Globus pallidus (tissue), 1 donor: ENCODE measurements around the gene MAML3.

Source experiments
- DNase-seq: peaks from one replicate; pipeline ENCODE4 v3.0.0-alpha.2; 2015; ENCODE audit warnings: low spot score

MAML3 gene

GRCh38 chr4:139756391-139757180, 397.4 kb downstream of the MAML3 start:
- DNase-seq, result no peak

GRCh38 chr4:139754938-139755337, 399.0 kb downstream of the MAML3 start:
- no peak for DNase-seq

GRCh38 chr4:139753686-139754085, 400.3 kb downstream of the MAML3 start:
- no peak for DNase-seq

GRCh38 chr4:139749835-139750498, 404.0 kb downstream of the MAML3 start:
- DNase-seq, result no peak

- DNase-seq, result no peak
Measured at GRCh38 chr4:139749338-139749737, 404.6 kb downstream of the MAML3 start.

GRCh38 chr4:139746431-139747171, 407.4 kb downstream of the MAML3 start:
- DNase-seq, result no peak

- no peak for DNase-seq
Measured at GRCh38 chr4:139745111-139745639, 408.8 kb downstream of the MAML3 start.

- no peak for DNase-seq
Measured at GRCh38 chr4:139744232-139744631, 409.8 kb downstream of the MAML3 start.

GRCh38 chr4:139743027-139743426, 411.0 kb downstream of the MAML3 start:
- DNase-seq, result no peak

GRCh38 chr4:139740531-139741041, 413.4 kb downstream of the MAML3 start:
- peak; percentile 83 for DNase-seq

GRCh38 chr4:139740121-139740520, 413.9 kb downstream of the MAML3 start:
- no peak for DNase-seq

- no peak for DNase-seq
Measured at GRCh38 chr4:139738846-139739613, 415.0 kb downstream of the MAML3 start.

- DNase-seq, result no peak
Measured at GRCh38 chr4:139736661-139737060, 417.3 kb downstream of the MAML3 start.

GRCh38 chr4:139736274-139736660, 417.7 kb downstream of the MAML3 start:
- no peak for DNase-seq

- DNase-seq, result peak; percentile 29
Measured at GRCh38 chr4:139735381-139736273, 418.4 kb downstream of the MAML3 start.

- peak; percentile 85 for DNase-seq
Measured at GRCh38 chr4:139734875-139735380, 419.1 kb downstream of the MAML3 start.

GRCh38 chr4:139734201-139734874, 419.6 kb downstream of the MAML3 start:
- DNase-seq, result peak; percentile 24

GRCh38 chr4:139732991-139733570, 420.9 kb downstream of the MAML3 start:
- no peak for DNase-seq

- no peak for DNase-seq
Measured at GRCh38 chr4:139728840-139729239, 425.1 kb downstream of the MAML3 start.
